ENCODE data around the gene CDK10.
A peak's percentile ranks its signal among the peaks of the same experiment; 100 is the strongest.
"Not testable (repeated sequence)": the region's sequence is repeated elsewhere in the genome, so short reads cannot be mapped to it uniquely, and the experiment has no call there.

CDK10 gene

GRCh38 chr16:89668790-89669158 is 17.7 kb upstream of the CDK10 start:
- no peak for DNase-seq

- no peak for DNase-seq
These were observed 16.7 kb upstream of the CDK10 start for GRCh38 chr16:89669755-89670154.

GRCh38 chr16:89670496-89671431 is 15.7 kb upstream of the CDK10 start:
- DNase-seq: no peak

- not testable (repeated sequence) for DNase-seq
These were observed 14.9 kb upstream of the CDK10 start for GRCh38 chr16:89671565-89671964.

GRCh38 chr16:89672177-89672941 is 14.1 kb upstream of the CDK10 start:
- DNase-seq: no peak

GRCh38 chr16:89678258-89678657 is 8.2 kb upstream of the CDK10 start:
- DNase-seq: no peak

- no peak for DNase-seq
These were observed 573 bp upstream of the CDK10 start for GRCh38 chr16:89685916-89686315.

- DNase-seq: no peak
These were observed 827 bp downstream of the CDK10 start for GRCh38 chr16:89687092-89687940.

- DNase-seq: no peak
These were observed 1.9 kb downstream of the CDK10 start for GRCh38 chr16:89688395-89688794.

- no peak for DNase-seq
These were observed 2.7 kb downstream of the CDK10 start for GRCh38 chr16:89689142-89689541.

- DNase-seq: not testable (repeated sequence)
These were observed 3.1 kb downstream of the CDK10 start for GRCh38 chr16:89689621-89690020.

GRCh38 chr16:89690392-89690901 is 4.0 kb downstream of the CDK10 start:
- peak; percentile 11 for DNase-seq

GRCh38 chr16:89691231-89691985 is 4.9 kb downstream of the CDK10 start:
- DNase-seq: peak; percentile 11

- peak; percentile 5 for DNase-seq
These were observed 5.6 kb downstream of the CDK10 start for GRCh38 chr16:89691986-89692569.

GRCh38 chr16:89693289-89693731 is 6.8 kb downstream of the CDK10 start:
- peak; percentile 15 for DNase-seq

GRCh38 chr16:89693931-89694783 is 7.7 kb downstream of the CDK10 start:
- DNase-seq: peak; percentile 20

- DNase-seq: not testable (repeated sequence)
These were observed 8.2 kb downstream of the CDK10 start for GRCh38 chr16:89694784-89695085.

GRCh38 chr16:89695086-89695874 is 8.8 kb downstream of the CDK10 start:
- DNase-seq: peak; percentile 17

GRCh38 chr16:89695875-89696669 is 9.6 kb downstream of the CDK10 start:
- peak; percentile 35 for DNase-seq
